Lower lobe of right lung (tissue), 2 donors: ENCODE data around the gene GRIK4. TPM values are rescaled to one million over a fixed set of nuclear protein-coding genes. Genes with fewer than 3 reads are reported as not detected.

ENCODE experiments used
- ATAC-seq, 2 donors: fragments of 200-7000 bp; cut with Tn5 transposase; one replicate each; pipeline ENCODE4 v1.9.1; 2020 to 2022; ENCODE audit warnings: mild to moderate bottlenecking in 2 of 2, moderate library complexity in 2 of 2
- DNase-seq: peaks from one replicate; pipeline ENCODE4 v3.0.0-alpha.2; 2020
- H3K27ac ChIP-seq: fragments of 200-600 bp; one replicate; pipeline ENCODE4 v1.8.0; 2022
- H3K27me3 ChIP-seq: fragments of 200-600 bp; one replicate; pipeline ENCODE4 v1.8.0; 2022; ENCODE audit warnings: low read depth
- H3K36me3 ChIP-seq: fragments of 200-600 bp; one replicate; pipeline ENCODE4 v1.8.0; 2022; ENCODE audit warnings: mild to moderate bottlenecking
- H3K4me1 ChIP-seq: fragments of 200-600 bp; one replicate; pipeline ENCODE4 v1.8.0; 2022
- H3K4me3 ChIP-seq: fragments of 200-600 bp; one replicate; pipeline ENCODE4 v1.8.0; 2022; ENCODE audit warnings: mild to moderate bottlenecking
- H3K9me3 ChIP-seq: fragments of 200-600 bp; one replicate; pipeline ENCODE4 v1.8.0; 2022
- intact Hi-C: fragments of 100-400 bp; cut with DNase I; formaldehyde crosslinking; loops from one replicate; pipeline ENCODE4 v1.11.0; 2022
- total RNA-seq: library from RNA; stranded (reverse); fragmentation: NEBNext Ultra II Directional; extraction: Animal tissue kit (Norgen Biotek cat#: 25700); gene quantifications from one replicate; pipeline ENCODE4 v1.2.1, GENCODE V29; 2021
- TF ChIP-seq, protein P1 (sequence below): fragments of 200-600 bp; IDR thresholded peaks from one replicate; pipeline ENCODE4 v1.8.0; 2022; ENCODE audit warnings: antibody characterized with exemption, mild to moderate bottlenecking
- donor health status: DM: no; HTN: yes; CAD: no; lungs with severe emphysema.

GRIK4 gene
- total RNA-seq, 1 donor from 2014 or later = 2.2 TPM

- DNase-seq (peak; percentile 32), ATAC-seq (no peak)
- TF ChIP-seq, protein P1, sequence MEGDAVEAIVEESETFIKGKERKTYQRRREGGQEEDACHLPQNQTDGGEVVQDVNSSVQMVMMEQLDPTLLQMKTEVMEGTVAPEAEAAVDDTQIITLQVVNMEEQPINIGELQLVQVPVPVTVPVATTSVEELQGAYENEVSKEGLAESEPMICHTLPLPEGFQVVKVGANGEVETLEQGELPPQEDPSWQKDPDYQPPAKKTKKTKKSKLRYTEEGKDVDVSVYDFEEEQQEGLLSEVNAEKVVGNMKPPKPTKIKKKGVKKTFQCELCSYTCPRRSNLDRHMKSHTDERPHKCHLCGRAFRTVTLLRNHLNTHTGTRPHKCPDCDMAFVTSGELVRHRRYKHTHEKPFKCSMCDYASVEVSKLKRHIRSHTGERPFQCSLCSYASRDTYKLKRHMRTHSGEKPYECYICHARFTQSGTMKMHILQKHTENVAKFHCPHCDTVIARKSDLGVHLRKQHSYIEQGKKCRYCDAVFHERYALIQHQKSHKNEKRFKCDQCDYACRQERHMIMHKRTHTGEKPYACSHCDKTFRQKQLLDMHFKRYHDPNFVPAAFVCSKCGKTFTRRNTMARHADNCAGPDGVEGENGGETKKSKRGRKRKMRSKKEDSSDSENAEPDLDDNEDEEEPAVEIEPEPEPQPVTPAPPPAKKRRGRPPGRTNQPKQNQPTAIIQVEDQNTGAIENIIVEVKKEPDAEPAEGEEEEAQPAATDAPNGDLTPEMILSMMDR = no peak
- peaks cover 5% of the 10 kb centered on the region for H3K4me1 ChIP-seq
- no peaks in the 10 kb centered on the region for H3K36me3 ChIP-seq
- no peaks in the 10 kb centered on the region for H3K9me3 ChIP-seq
- H3K27ac ChIP-seq = no peak overlapping the region
- H3K27me3 ChIP-seq = peaks cover 32% of the 10 kb centered on the region
- H3K4me3 ChIP-seq = no peak overlapping the region
- intact Hi-C loops = loop anchor here (10.0 kb wide), 1 partner anchor 180 kb away; no protein-coding TSS in a partner anchor
Measured at GRCh38 chr11:120514541-120515121, 3.1 kb downstream of the GRIK4 start.

- Histone ChIP-seq H3K9me3 (no peaks in the 10 kb centered on the region), H3K36me3 (no peaks in the 10 kb centered on the region), H3K27ac (no peak overlapping the region), H3K4me1 (peaks cover 5% of the 10 kb centered on the region), H3K4me3 (no peak overlapping the region), H3K27me3 (peaks cover 28% of the 10 kb centered on the region)
- ATAC-seq = no peak
- peak; percentile 6 for DNase-seq
- intact Hi-C loops = loop anchor here (10.0 kb wide), 1 partner anchor 180 kb away; no protein-coding TSS in a partner anchor
- TF ChIP-seq, protein P1 = no peak
Measured at GRCh38 chr11:120515186-120515723, 3.7 kb downstream of the GRIK4 start.

- Histone ChIP-seq H3K36me3 (no peaks in the 10 kb centered on the region), H3K4me1 (peaks cover 5% of the 10 kb centered on the region), H3K27me3 (peaks cover 20% of the 10 kb centered on the region), H3K27ac (peak overlapping the region; percentile 74), H3K9me3 (no peaks in the 10 kb centered on the region), H3K4me3 (no peak overlapping the region)
- peak in 1 of 2 donors; percentile 7 for ATAC-seq
- peak; percentile 47 for DNase-seq
- TF ChIP-seq, protein P1 = no peak
- intact Hi-C loops = loop anchor here (10.0 kb wide), 1 partner anchor 178 kb away; no protein-coding TSS in a partner anchor
Measured at GRCh38 chr11:120516461-120517389, 5.2 kb downstream of the GRIK4 start.

DNA sequence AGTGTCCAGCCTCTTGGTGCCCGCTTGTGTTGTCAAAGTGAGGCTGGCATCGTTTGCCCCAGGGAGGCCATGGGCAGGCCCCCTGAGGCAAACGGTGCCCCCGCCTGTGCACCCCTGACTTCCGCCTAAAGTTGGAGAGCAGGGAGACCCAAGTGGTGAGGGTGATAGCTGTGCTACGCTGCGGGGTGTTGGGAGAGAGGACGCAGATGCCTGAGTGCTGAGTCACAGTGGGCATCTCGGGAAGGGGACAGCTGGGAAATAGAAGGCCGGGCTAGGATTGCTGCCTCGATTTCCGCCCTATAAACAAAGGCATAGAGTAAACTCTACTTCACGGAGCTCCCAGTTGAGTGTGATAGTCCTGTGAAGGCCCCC, 5.8 kb downstream of the GRIK4 start:
- ATAC-seq (peak; percentile 52 to 54), DNase-seq (peak; percentile 47)
- Histone ChIP-seq H3K27me3 (peaks cover 20% of the 10 kb centered on the region), H3K4me1 (peaks cover 5% of the 10 kb centered on the region), H3K36me3 (no peaks in the 10 kb centered on the region), H3K4me3 (no peak overlapping the region), H3K9me3 (no peaks in the 10 kb centered on the region), H3K27ac (peak overlapping the region; percentile 74)
- intact Hi-C loops = loop anchor here (10.0 kb wide), 1 partner anchor 177 kb away; no protein-coding TSS in a partner anchor
- TF ChIP-seq, protein P1 = no peak

DNA sequence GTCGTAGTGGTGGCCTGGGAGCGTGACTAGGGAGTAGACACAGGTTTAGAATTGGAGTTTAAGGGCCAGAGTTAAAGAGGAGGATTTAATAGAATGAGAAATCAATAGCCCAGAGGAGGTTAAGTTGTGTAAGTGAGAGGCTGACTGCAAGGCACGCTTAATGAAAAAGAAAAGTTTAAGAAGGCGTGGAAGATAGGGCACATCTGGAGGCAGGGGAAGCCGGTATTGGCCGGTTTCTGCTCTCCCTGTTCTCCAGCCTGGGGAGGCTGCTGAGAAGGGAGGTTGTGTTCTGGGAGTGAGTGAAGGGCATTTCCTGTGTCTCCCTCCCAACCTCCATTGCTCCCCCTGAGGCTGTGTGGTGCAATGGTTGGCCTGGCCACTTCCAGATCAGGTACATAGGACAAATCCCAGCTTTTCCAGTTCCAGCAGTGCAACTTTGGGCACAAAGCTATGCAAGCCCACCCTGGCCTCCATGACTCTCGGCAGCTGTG, 6.3 kb downstream of the GRIK4 start:
- Histone ChIP-seq H3K27ac (peak overlapping the region; percentile 74), H3K4me3 (no peak overlapping the region), H3K9me3 (no peaks in the 10 kb centered on the region), H3K4me1 (peaks cover 5% of the 10 kb centered on the region), H3K36me3 (no peaks in the 10 kb centered on the region), H3K27me3 (peaks cover 17% of the 10 kb centered on the region)
- ATAC-seq = peak; percentile 35 to 44
- TF ChIP-seq, protein P1 = no peak
- DNase-seq = peak; percentile 28
- intact Hi-C loops = loop anchor here (10.0 kb wide), 1 partner anchor 177 kb away; no protein-coding TSS in a partner anchor
